ENCODE measurements around the gene SSTR5.

The SSTR5 gene

DNA sequence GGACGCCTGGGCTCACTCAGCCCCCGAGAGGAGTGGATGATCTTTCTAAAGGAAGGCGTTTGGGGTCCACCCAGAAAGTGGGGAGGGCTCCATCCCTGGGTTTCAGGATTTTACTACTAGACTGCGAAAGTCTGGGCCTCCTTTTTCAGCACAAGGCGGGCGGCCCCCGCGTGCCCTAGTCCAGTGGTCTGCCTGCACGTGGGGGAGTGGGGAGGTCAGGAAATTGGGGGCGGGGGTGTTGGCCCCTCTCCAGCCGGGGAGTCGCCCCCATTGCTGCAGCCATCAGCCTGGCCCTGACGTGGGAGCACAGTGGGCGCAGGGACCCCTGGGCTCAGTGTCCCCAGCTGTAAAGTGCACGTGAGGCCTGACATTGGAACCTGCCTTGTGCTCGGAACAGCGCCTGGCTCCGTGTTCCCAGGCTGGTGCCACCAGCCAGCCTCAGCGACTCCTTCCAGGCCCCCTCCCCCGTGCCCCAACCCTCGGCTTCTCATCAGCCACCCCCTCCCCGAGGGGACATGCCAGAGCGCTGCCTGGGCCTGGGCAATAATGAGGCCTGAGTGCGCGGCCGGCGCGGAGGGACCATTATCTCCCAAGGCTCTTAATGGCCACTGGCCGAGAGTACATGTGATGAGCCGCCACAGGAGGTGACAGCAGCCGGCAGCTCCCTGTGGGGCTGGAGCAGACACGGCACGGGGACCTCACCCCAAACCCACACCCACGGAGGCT is 25.9 kb downstream of the SSTR5 start:
- no peak overlapping the region for H2BK12ac ChIP-seq (ENCODE audit: low read length)
- H2BK5ac ChIP-seq (ENCODE audit: low read depth, low read length, poor library complexity) = no peak overlapping the region
- H3K9me3 ChIP-seq (ENCODE audit: insufficient read depth, low read depth, low read length) = no peaks in the 10 kb centered on the region
- WGBS (ENCODE audit: extremely low coverage, insufficient coverage, insufficient read length) = no CpG with 5 or more reads among the region's 34 CpGs
- H2AFZ ChIP-seq (ENCODE audit: insufficient read depth, low read length, poor library complexity) = no peak overlapping the region
- H4K8ac ChIP-seq (ENCODE audit: low read depth, low read length) = no peak overlapping the region
- H3K9ac ChIP-seq (ENCODE audit: low read length) = no peak overlapping the region
- no peak overlapping the region for H4K12ac ChIP-seq (ENCODE audit: low read depth, low read length)
- H2BK120ac ChIP-seq (ENCODE audit: insufficient read depth, low read length, poor library complexity) = no peak overlapping the region
- H3K18ac ChIP-seq (ENCODE audit: low read length) = no peak overlapping the region
- no peaks in the 10 kb centered on the region for H3K79me2 ChIP-seq (ENCODE audit: control insufficient read depth, insufficient read depth, low read length, poor library complexity)
- H4K91ac ChIP-seq (ENCODE audit: low read depth, low read length) = no peak overlapping the region
- H2AK5ac ChIP-seq (ENCODE audit: low read length) = no peak overlapping the region
- no peak overlapping the region for H3K4ac ChIP-seq (ENCODE audit: low read depth, low read length)
- no peak overlapping the region for H3K4me2 ChIP-seq (ENCODE audit: low read length)
- no peak for DNase-seq
- peaks cover 5 to 6% of the 10 kb centered on the region in 2 experiments for H3K4me1 ChIP-seq (ENCODE audit: control insufficient read depth in 1 of 2, insufficient read depth in 2 of 2, low read length in 2 of 2)
- no peak overlapping the region for H3K14ac ChIP-seq (ENCODE audit: low read length)
- H3K4me3 ChIP-seq (ENCODE audit: low read depth, low read length) = no peak overlapping the region
- no peak overlapping the region for H3K23ac ChIP-seq (ENCODE audit: low read length)
- no peaks in the 10 kb centered on the region for H3K36me3 ChIP-seq (ENCODE audit: control insufficient read depth in 1 of 2, insufficient read depth in 2 of 2, low read length in 2 of 2)
- no peaks in the 10 kb centered on the region for H3K27me3 ChIP-seq (ENCODE audit: insufficient read depth, low read length)
- no peak overlapping the region for H3K27ac ChIP-seq (ENCODE audit: low read depth, low read length)
- H3K79me1 ChIP-seq (ENCODE audit: low read length) = peaks cover 3% of the 10 kb centered on the region

- H3K4me3 ChIP-seq (ENCODE audit: low read depth, low read length) = no peak overlapping the region
- no peak overlapping the region for H2AFZ ChIP-seq (ENCODE audit: insufficient read depth, low read length, poor library complexity)
- H3K9me3 ChIP-seq (ENCODE audit: insufficient read depth, low read depth, low read length) = no peaks in the 10 kb centered on the region
- no peak overlapping the region for H4K12ac ChIP-seq (ENCODE audit: low read depth, low read length)
- no peak overlapping the region for H3K14ac ChIP-seq (ENCODE audit: low read length)
- no peak overlapping the region for H3K23ac ChIP-seq (ENCODE audit: low read length)
- peaks cover 3% of the 10 kb centered on the region for H3K79me1 ChIP-seq (ENCODE audit: low read length)
- H3K36me3 ChIP-seq (ENCODE audit: control insufficient read depth in 1 of 2, insufficient read depth in 2 of 2, low read length in 2 of 2) = no peaks in the 10 kb centered on the region
- peaks cover 6% of the 10 kb centered on the region in 2 experiments for H3K4me1 ChIP-seq (ENCODE audit: control insufficient read depth in 1 of 2, insufficient read depth in 2 of 2, low read length in 2 of 2)
- H3K4ac ChIP-seq (ENCODE audit: low read depth, low read length) = no peak overlapping the region
- no peak overlapping the region for H3K4me2 ChIP-seq (ENCODE audit: low read length)
- no peak overlapping the region for H3K18ac ChIP-seq (ENCODE audit: low read length)
- H3K79me2 ChIP-seq (ENCODE audit: control insufficient read depth, insufficient read depth, low read length, poor library complexity) = no peaks in the 10 kb centered on the region
- H3K27me3 ChIP-seq (ENCODE audit: insufficient read depth, low read length) = no peaks in the 10 kb centered on the region
- H2BK120ac ChIP-seq (ENCODE audit: insufficient read depth, low read length, poor library complexity) = no peak overlapping the region
- H2BK12ac ChIP-seq (ENCODE audit: low read length) = no peak overlapping the region
- H2BK5ac ChIP-seq (ENCODE audit: low read depth, low read length, poor library complexity) = no peak overlapping the region
- H3K9ac ChIP-seq (ENCODE audit: low read length) = no peak overlapping the region
- H4K91ac ChIP-seq (ENCODE audit: low read depth, low read length) = no peak overlapping the region
- WGBS (ENCODE audit: extremely low coverage, insufficient coverage, insufficient read length) = no CpG with 5 or more reads among the region's 35 CpGs
- H4K8ac ChIP-seq (ENCODE audit: low read depth, low read length) = no peak overlapping the region
- DNase-seq = no peak
- no peak overlapping the region for H3K27ac ChIP-seq (ENCODE audit: low read depth, low read length)
- no peak overlapping the region for H2AK5ac ChIP-seq (ENCODE audit: low read length)
These were observed 26.9 kb downstream of the SSTR5 start for GRCh38 chr16:1099189-1100083.

DNA sequence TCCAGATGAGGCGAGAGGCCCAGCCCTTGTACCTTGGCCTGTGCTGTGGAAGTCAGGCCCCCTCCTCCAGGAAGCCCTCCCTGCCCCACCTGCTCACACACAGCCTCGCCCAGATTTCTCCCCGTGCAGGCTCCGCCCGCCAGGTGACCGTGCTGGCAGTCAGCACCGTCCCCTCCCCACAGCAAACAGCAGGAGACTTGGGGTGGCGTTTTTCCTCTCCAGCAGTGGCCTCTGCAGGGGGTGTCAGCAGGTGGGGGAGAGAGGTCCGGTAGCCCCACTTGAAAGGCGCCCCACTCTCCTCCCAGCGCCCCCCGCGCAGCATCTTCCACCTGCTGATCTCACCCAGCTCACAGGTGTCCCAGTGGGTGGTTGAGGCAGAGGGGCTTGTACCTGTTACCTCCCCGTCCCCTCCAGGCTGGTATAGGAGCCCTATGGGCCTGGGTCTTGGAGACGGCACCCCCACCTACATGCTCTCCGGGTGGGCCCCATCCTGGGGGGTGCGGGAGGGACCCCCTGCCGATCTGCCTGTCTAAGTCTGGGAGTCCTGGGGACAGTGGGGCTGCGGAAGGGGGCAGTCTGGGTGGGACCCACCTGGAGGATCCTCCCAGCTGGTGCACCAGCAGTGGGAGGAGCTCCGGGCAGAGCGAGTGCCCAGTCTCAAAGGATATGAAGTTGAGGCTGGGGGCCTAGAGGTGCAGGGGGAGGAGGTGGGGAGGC is 27.7 kb downstream of the SSTR5 start:
- Histone ChIP-seq H3K4me3 (ENCODE audit: low read depth, low read length) (no peak overlapping the region), H3K23ac (ENCODE audit: low read length) (no peak overlapping the region), H3K4me2 (ENCODE audit: low read length) (no peak overlapping the region), H3K18ac (ENCODE audit: low read length) (no peak overlapping the region), H2AK5ac (ENCODE audit: low read length) (no peak overlapping the region), H2BK120ac (ENCODE audit: insufficient read depth, low read length, poor library complexity) (no peak overlapping the region), H2AFZ (ENCODE audit: insufficient read depth, low read length, poor library complexity) (no peak overlapping the region), H3K79me1 (ENCODE audit: low read length) (peaks cover 3% of the 10 kb centered on the region), H3K27ac (ENCODE audit: low read depth, low read length) (no peak overlapping the region), H4K91ac (ENCODE audit: low read depth, low read length) (no peak overlapping the region), H2BK5ac (ENCODE audit: low read depth, low read length, poor library complexity) (no peak overlapping the region), H4K8ac (ENCODE audit: low read depth, low read length) (no peak overlapping the region), H2BK12ac (ENCODE audit: low read length) (no peak overlapping the region), H3K9me3 (ENCODE audit: insufficient read depth, low read depth, low read length) (no peaks in the 10 kb centered on the region), H3K14ac (ENCODE audit: low read length) (no peak overlapping the region), H3K9ac (ENCODE audit: low read length) (no peak overlapping the region), H3K79me2 (ENCODE audit: control insufficient read depth, insufficient read depth, low read length, poor library complexity) (no peaks in the 10 kb centered on the region), H3K36me3 (ENCODE audit: control insufficient read depth in 1 of 2, insufficient read depth in 2 of 2, low read length in 2 of 2) (no peaks in the 10 kb centered on the region), H3K4ac (ENCODE audit: low read depth, low read length) (no peak overlapping the region), H4K12ac (ENCODE audit: low read depth, low read length) (no peak overlapping the region), H3K4me1 (ENCODE audit: control insufficient read depth in 1 of 2, insufficient read depth in 2 of 2, low read length in 2 of 2) (peaks cover 6% of the 10 kb centered on the region in 2 experiments), H3K27me3 (ENCODE audit: insufficient read depth, low read length) (no peaks in the 10 kb centered on the region)
- no peak for DNase-seq
- no CpG with 5 or more reads among the region's 21 CpGs for WGBS (ENCODE audit: extremely low coverage, insufficient coverage, insufficient read length)

DNA sequence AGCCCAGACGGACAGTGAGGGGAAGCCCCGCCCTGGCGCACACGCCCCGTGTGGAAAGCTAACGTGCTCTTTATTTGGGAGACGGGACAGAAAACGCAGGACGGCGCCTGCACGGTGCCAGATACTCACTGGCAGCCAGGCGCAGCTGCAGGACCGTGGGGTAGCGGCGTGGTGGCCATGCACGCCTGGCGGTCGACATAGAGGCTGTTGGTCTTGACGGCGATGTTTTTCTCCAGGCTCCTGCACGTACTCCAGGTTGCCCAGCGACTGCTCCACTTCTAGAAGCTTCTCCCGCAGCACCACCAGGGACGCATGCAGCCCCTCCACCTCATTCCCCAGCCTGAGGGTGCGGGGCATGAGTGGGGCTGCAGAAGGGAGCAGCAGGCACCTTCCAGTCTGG is 28.6 kb downstream of the SSTR5 start:
- Histone ChIP-seq H4K12ac (ENCODE audit: low read depth, low read length) (no peak overlapping the region), H2AFZ (ENCODE audit: insufficient read depth, low read length, poor library complexity) (no peak overlapping the region), H2BK12ac (ENCODE audit: low read length) (no peak overlapping the region), H4K8ac (ENCODE audit: low read depth, low read length) (no peak overlapping the region), H3K4ac (ENCODE audit: low read depth, low read length) (no peak overlapping the region), H3K27ac (ENCODE audit: low read depth, low read length) (no peak overlapping the region), H3K79me2 (ENCODE audit: control insufficient read depth, insufficient read depth, low read length, poor library complexity) (no peaks in the 10 kb centered on the region), H4K91ac (ENCODE audit: low read depth, low read length) (no peak overlapping the region), H3K4me3 (ENCODE audit: low read depth, low read length) (no peak overlapping the region), H3K18ac (ENCODE audit: low read length) (no peak overlapping the region), H2BK5ac (ENCODE audit: low read depth, low read length, poor library complexity) (no peak overlapping the region), H3K36me3 (ENCODE audit: control insufficient read depth in 1 of 2, insufficient read depth in 2 of 2, low read length in 2 of 2) (no peaks in the 10 kb centered on the region), H3K9ac (ENCODE audit: low read length) (no peak overlapping the region), H3K79me1 (ENCODE audit: low read length) (peaks cover 3% of the 10 kb centered on the region), H3K23ac (ENCODE audit: low read length) (no peak overlapping the region), H2AK5ac (ENCODE audit: low read length) (no peak overlapping the region), H3K4me1 (ENCODE audit: control insufficient read depth in 1 of 2, insufficient read depth in 2 of 2, low read length in 2 of 2) (peaks cover 6% of the 10 kb centered on the region in 2 experiments), H3K27me3 (ENCODE audit: insufficient read depth, low read length) (no peaks in the 10 kb centered on the region), H2BK120ac (ENCODE audit: insufficient read depth, low read length, poor library complexity) (no peak overlapping the region), H3K4me2 (ENCODE audit: low read length) (no peak overlapping the region), H3K9me3 (ENCODE audit: insufficient read depth, low read depth, low read length) (no peaks in the 10 kb centered on the region), H3K14ac (ENCODE audit: low read length) (no peak overlapping the region)
- no peak for DNase-seq
- no CpG with 5 or more reads among the region's 25 CpGs for WGBS (ENCODE audit: extremely low coverage, insufficient coverage, insufficient read length)
